ENCODE data around the gene MTFR1L. TPM values are rescaled to one million over a fixed set of nuclear protein-coding genes. Genes with fewer than 3 reads are reported as not detected.

The MTFR1L gene
- total and polyA plus RNA-seq, 2 donors from 2014 or later = 66.6 to 108 TPM

GRCh38 chr1:25845664-25846063 is 25.9 kb downstream of the MTFR1L start:
- DNase-seq (no peak), FAIRE-seq (no peak)
- no peak for TF ChIP-seq CTCF (IDR thresholded peaks at IDR 0.05; ENCODE audit: borderline replicate concordance, extremely low read depth, insufficient read depth)
- Histone ChIP-seq H3K9me3 (ENCODE audit: control insufficient read depth in 2 of 3, insufficient read depth in 1 of 3, low read length in 3 of 3) (no peaks in the 10 kb centered on the region), H3K4me1 (ENCODE audit: control insufficient read depth in 2 of 3, insufficient read depth in 2 of 3, low read depth in 1 of 3, low read length in 3 of 3) (no peaks in the 10 kb centered on the region), H3K36me3 (ENCODE audit: control insufficient read depth in 2 of 3, insufficient read depth in 3 of 3, low read length in 3 of 3) (no peaks in the 10 kb centered on the region), H3K9ac (ENCODE audit: low read length in 3 of 3) (no peak overlapping the region), H3K4me3 (ENCODE audit: low read length in 3 of 3) (no peak overlapping the region), H3K27me3 (ENCODE audit: control insufficient read depth, insufficient read depth, low read length) (no peaks in the 10 kb centered on the region), H3K27ac (ENCODE audit: low read depth in 2 of 2, low read length in 2 of 2) (no peak overlapping the region)
- intact Hi-C loops (cut with DNase I) = no loop called here

DNA sequence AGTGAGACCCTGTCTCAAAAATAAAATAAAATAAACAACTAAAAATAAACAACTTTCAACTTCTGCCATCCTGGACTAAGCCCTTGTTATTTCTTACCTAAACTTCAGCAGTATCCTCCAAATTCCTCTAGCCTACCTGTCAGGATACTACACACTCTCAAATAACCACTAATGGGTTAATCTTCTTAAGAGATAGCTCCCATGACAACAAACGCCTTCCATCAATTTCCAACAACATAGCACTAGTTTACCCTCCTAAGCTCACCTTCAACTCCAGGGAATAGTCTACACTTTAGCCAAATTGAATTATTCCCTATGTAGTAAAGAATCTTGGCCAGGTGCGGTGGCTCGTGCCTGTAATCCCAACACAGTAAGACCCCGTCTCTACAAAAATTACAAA is 28.2 kb downstream of the MTFR1L start:
- no peaks in the 10 kb centered on the region for H3K27me3 ChIP-seq (ENCODE audit: control insufficient read depth, insufficient read depth, low read length)
- no peak overlapping the region for H3K4me3 ChIP-seq (ENCODE audit: low read length in 3 of 3)
- H3K27ac ChIP-seq (ENCODE audit: low read depth in 2 of 2, low read length in 2 of 2) = no peak overlapping the region
- no peaks in the 10 kb centered on the region for H3K4me1 ChIP-seq (ENCODE audit: control insufficient read depth in 2 of 3, insufficient read depth in 2 of 3, low read depth in 1 of 3, low read length in 3 of 3)
- H3K36me3 ChIP-seq (ENCODE audit: control insufficient read depth in 2 of 3, insufficient read depth in 3 of 3, low read length in 3 of 3) = no peaks in the 10 kb centered on the region
- FAIRE-seq = no peak
- no peaks in the 10 kb centered on the region for H3K9me3 ChIP-seq (ENCODE audit: control insufficient read depth in 2 of 3, insufficient read depth in 1 of 3, low read length in 3 of 3)
- no peak for DNase-seq
- no peak for TF ChIP-seq CTCF (IDR thresholded peaks at IDR 0.05; ENCODE audit: borderline replicate concordance, extremely low read depth, insufficient read depth)
- H3K9ac ChIP-seq (ENCODE audit: low read length in 3 of 3) = no peak overlapping the region
- intact Hi-C loops (cut with DNase I) = no loop called here

GRCh38 chr1:25848531-25848930 is 28.8 kb downstream of the MTFR1L start:
- H3K9me3 ChIP-seq (ENCODE audit: control insufficient read depth in 2 of 3, insufficient read depth in 1 of 3, low read length in 3 of 3) = no peaks in the 10 kb centered on the region
- H3K27me3 ChIP-seq (ENCODE audit: control insufficient read depth, insufficient read depth, low read length) = no peaks in the 10 kb centered on the region
- no peaks in the 10 kb centered on the region for H3K4me1 ChIP-seq (ENCODE audit: control insufficient read depth in 2 of 3, insufficient read depth in 2 of 3, low read depth in 1 of 3, low read length in 3 of 3)
- no peak overlapping the region for H3K4me3 ChIP-seq (ENCODE audit: low read length in 3 of 3)
- FAIRE-seq (no peak), DNase-seq (no peak)
- no peak for TF ChIP-seq CTCF (IDR thresholded peaks at IDR 0.05; ENCODE audit: borderline replicate concordance, extremely low read depth, insufficient read depth)
- no peaks in the 10 kb centered on the region for H3K36me3 ChIP-seq (ENCODE audit: control insufficient read depth in 2 of 3, insufficient read depth in 3 of 3, low read length in 3 of 3)
- intact Hi-C loops (cut with DNase I) = no loop called here
- H3K27ac ChIP-seq (ENCODE audit: low read depth in 2 of 2, low read length in 2 of 2) = no peak overlapping the region
- no peak overlapping the region for H3K9ac ChIP-seq (ENCODE audit: low read length in 3 of 3)

DNA sequence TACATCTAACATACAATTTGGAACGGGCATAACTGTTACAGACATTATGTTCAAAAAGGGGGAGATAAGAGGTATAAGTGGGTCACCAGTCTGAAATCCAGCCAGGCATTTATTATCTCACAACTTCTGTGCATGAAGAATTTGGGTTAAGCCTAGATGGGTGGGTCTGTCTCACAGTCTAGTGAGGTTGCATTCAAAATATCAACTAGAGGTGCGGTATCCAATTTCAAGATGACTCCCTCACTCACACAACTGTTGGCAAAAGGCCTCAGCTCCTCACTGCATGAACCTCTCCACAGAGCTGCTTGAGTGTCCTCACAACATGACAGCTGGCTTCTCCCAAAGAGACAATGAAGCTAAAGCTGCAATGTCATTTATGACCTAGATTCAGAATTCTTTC is 34.8 kb downstream of the MTFR1L start:
- no peak overlapping the region for H3K4me3 ChIP-seq (ENCODE audit: low read length in 3 of 3)
- H3K4me1 ChIP-seq (ENCODE audit: control insufficient read depth in 2 of 3, insufficient read depth in 2 of 3, low read depth in 1 of 3, low read length in 3 of 3) = peaks cover 0 to 4% (median 0%) of the 10 kb centered on the region in 3 donors
- no peak for TF ChIP-seq CTCF (IDR thresholded peaks at IDR 0.05; ENCODE audit: borderline replicate concordance, extremely low read depth, insufficient read depth)
- no peak for DNase-seq
- no peaks in the 10 kb centered on the region for H3K27me3 ChIP-seq (ENCODE audit: control insufficient read depth, insufficient read depth, low read length)
- no peak overlapping the region for H3K27ac ChIP-seq (ENCODE audit: low read depth in 2 of 2, low read length in 2 of 2)
- no peak for FAIRE-seq
- H3K36me3 ChIP-seq (ENCODE audit: control insufficient read depth in 2 of 3, insufficient read depth in 3 of 3, low read length in 3 of 3) = no peaks in the 10 kb centered on the region
- no peaks in the 10 kb centered on the region for H3K9me3 ChIP-seq (ENCODE audit: control insufficient read depth in 2 of 3, insufficient read depth in 1 of 3, low read length in 3 of 3)
- no peak overlapping the region for H3K9ac ChIP-seq (ENCODE audit: low read length in 3 of 3)
- intact Hi-C loops (cut with DNase I) = no loop called here

All from kidney (tissue), 14 donors.